Mesenchymal stem cell (in vitro differentiated cells and primary cell): ENCODE results near the gene PRKD1.
"Not testable (repeated sequence)": the region's sequence is repeated elsewhere in the genome, so short reads cannot be mapped to it uniquely, and the experiment has no call there.

Experiments used
- DNase-seq: peaks from one replicate; pipeline ENCODE4 v3.0.0-alpha.2; 2013
- H2AFZ ChIP-seq: one replicate; pipeline ENCODE4 v1.6.1; 2013; ENCODE audit warnings: low read depth, mild to moderate bottlenecking, control low read depth, inconsistent platforms, low read length, moderate library complexity
- H2AK5ac ChIP-seq: 2 replicates; pipeline ENCODE4 v1.6.1; 2013; ENCODE audit warnings: low read length, moderate library complexity, mild to moderate bottlenecking, inconsistent platforms; ENCODE audit not compliant: severe bottlenecking
- H2BK120ac ChIP-seq: one replicate; pipeline ENCODE4 v1.6.1; 2013; ENCODE audit warnings: low read depth, mild to moderate bottlenecking, inconsistent platforms, low read length, moderate library complexity
- H2BK12ac ChIP-seq, 2 experiments: one replicate each; pipeline ENCODE4 v1.6.1; 2013; ENCODE audit warnings: inconsistent platforms in 2 of 2, low read length in 2 of 2, mild to moderate bottlenecking in 2 of 2, moderate library complexity in 2 of 2, control low read depth in 1 of 2
- H2BK15ac ChIP-seq: one replicate; pipeline ENCODE4 v1.6.1; 2013; ENCODE audit warnings: mild to moderate bottlenecking, low read depth, inconsistent platforms; ENCODE audit not compliant: poor library complexity, severe bottlenecking
- H2BK5ac ChIP-seq: 2 replicates; pipeline ENCODE4 v1.6.1; 2013; ENCODE audit warnings: low read depth, mild to moderate bottlenecking, low read length, control low read depth, inconsistent platforms; ENCODE audit not compliant: poor library complexity, severe bottlenecking
- H3K14ac ChIP-seq, 2 experiments: one replicate each; pipeline ENCODE4 v1.6.1; 2013; ENCODE audit warnings: inconsistent platforms in 2 of 2, low read length in 2 of 2, control low read depth in 1 of 2, mild to moderate bottlenecking in 1 of 2, moderate library complexity in 1 of 2
- H3K18ac ChIP-seq, 2 experiments: one replicate each; pipeline ENCODE4 v1.6.1; 2013; ENCODE audit warnings: inconsistent platforms in 2 of 2, low read length in 2 of 2, control low read depth in 1 of 2, low read depth in 1 of 2, mild to moderate bottlenecking in 1 of 2
- H3K23ac ChIP-seq, 2 experiments: one replicate each; pipeline ENCODE4 v1.6.1; 2013; ENCODE audit warnings: inconsistent platforms in 2 of 2, low read length in 2 of 2, mild to moderate bottlenecking in 2 of 2, moderate library complexity in 2 of 2, control low read depth in 1 of 2
- H3K27ac ChIP-seq: 2 replicates; pipeline ENCODE4 v1.5.1; 2013; ENCODE audit warnings: mild to moderate bottlenecking, moderate library complexity, low read length, control low read depth, inconsistent platforms; ENCODE audit not compliant: poor library complexity, severe bottlenecking
- H3K27me3 ChIP-seq, 2 experiments: 2 replicates each; pipeline versions ENCODE4 v1.6.1 to v1.7.0; 2013; ENCODE audit warnings: low read length in 2 of 2, mild to moderate bottlenecking in 2 of 2, moderate library complexity in 2 of 2, control low read depth in 1 of 2, inconsistent platforms in 1 of 2; ENCODE audit not compliant: control insufficient read depth in 1 of 2, insufficient read depth in 1 of 2
- H3K36me3 ChIP-seq, 2 experiments: 2 replicates each; pipeline versions ENCODE4 v1.6.1 to v1.7.0; 2013; ENCODE audit warnings: low read length in 2 of 2, control low read depth in 1 of 2, inconsistent platforms in 1 of 2, low read depth in 1 of 2, mild to moderate bottlenecking in 1 of 2; ENCODE audit not compliant: insufficient read depth in 2 of 2, control insufficient read depth in 1 of 2
- H3K4ac ChIP-seq, 2 experiments: one replicate each; pipeline ENCODE4 v1.6.1; 2013; ENCODE audit warnings: inconsistent platforms in 2 of 2, low read length in 2 of 2, mild to moderate bottlenecking in 2 of 2, moderate library complexity in 2 of 2, control low read depth in 1 of 2, low read depth in 1 of 2
- H3K4me1 ChIP-seq: 2 replicates; pipeline ENCODE4 v1.6.1; 2013; ENCODE audit warnings: low read depth, low read length, control low read depth; ENCODE audit not compliant: control insufficient read depth, insufficient read depth
- H3K4me2 ChIP-seq: 2 replicates; pipeline ENCODE4 v1.6.1; 2013; ENCODE audit warnings: low read length, mild to moderate bottlenecking, inconsistent platforms; ENCODE audit not compliant: poor library complexity, severe bottlenecking
- H3K4me3 ChIP-seq, 2 experiments: 2 replicates each; pipeline versions ENCODE4 v1.5.1 to v1.7.0; 2013; ENCODE audit warnings: low read length in 2 of 2, mild to moderate bottlenecking in 2 of 2, control low read depth in 1 of 2, low read depth in 1 of 2; ENCODE audit not compliant: insufficient read depth in 1 of 2
- H3K79me1 ChIP-seq: replicated peaks from 2 replicates; pipeline ENCODE4 v1.6.1; 2013; ENCODE audit warnings: mild to moderate bottlenecking, control low read depth, low read length, inconsistent platforms; ENCODE audit not compliant: poor library complexity, severe bottlenecking
- H3K9ac ChIP-seq: 2 replicates; pipeline ENCODE4 v1.7.0; 2013; ENCODE audit warnings: mild to moderate bottlenecking, low read length, moderate library complexity
- H3K9me3 ChIP-seq: 2 replicates; pipeline ENCODE4 v1.7.0; 2013; ENCODE audit warnings: mild to moderate bottlenecking, low read length; ENCODE audit not compliant: control insufficient read depth
- H4K8ac ChIP-seq: one replicate; pipeline ENCODE4 v1.6.1; 2013; ENCODE audit warnings: inconsistent platforms, mild to moderate bottlenecking, low read length, moderate library complexity
- H4K91ac ChIP-seq: one replicate; pipeline ENCODE4 v1.6.1; 2013; ENCODE audit warnings: mild to moderate bottlenecking, low read length, inconsistent platforms
- WGBS: methylation state at CpG from one replicate; pipeline ENCODE4 v1.1.7; 2013; ENCODE audit warnings: mixed read lengths; 5-methylcytosine and 5-hydroxymethylcytosine counted together

PRKD1 gene

DNA sequence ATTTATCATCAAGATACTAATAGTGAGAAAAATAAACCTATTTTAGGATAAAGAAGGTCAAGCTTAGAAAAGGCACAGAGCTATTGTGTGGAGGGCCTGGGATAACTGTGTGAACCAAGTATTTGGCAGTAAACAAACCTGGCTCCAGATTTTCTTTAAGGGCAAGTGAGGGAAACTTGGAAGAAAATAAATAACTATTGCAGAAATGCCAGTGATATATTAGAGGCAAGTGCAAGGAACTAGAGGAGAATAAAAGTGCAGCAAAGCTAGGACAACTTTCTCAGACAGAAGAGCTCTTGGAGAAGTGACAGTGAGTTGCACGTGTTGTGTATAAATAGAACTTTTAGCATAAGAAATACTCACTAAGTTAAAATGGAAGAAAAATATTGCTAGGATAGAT is 83.7 kb downstream of the PRKD1 start:
- Histone ChIP-seq H3K4me1 (peaks cover 4% of the 10 kb centered on the region), H3K4ac (no peak overlapping the region), H3K18ac (no peak overlapping the region), H3K4me3 (no peak overlapping the region), H3K23ac (no peak overlapping the region), H3K4me2 (no peak overlapping the region), H4K8ac (no peak overlapping the region), H3K27ac (no peak overlapping the region), H2AFZ (no peak overlapping the region), H2BK15ac (no peak overlapping the region), H3K27me3 (no peaks in the 10 kb centered on the region), H3K9me3 (peaks cover 29% of the 10 kb centered on the region), H3K79me1 (peaks cover 7% of the 10 kb centered on the region), H2AK5ac (no peak overlapping the region), H3K36me3 (no peaks in the 10 kb centered on the region), H3K9ac (no peak overlapping the region), H2BK120ac (no peak overlapping the region), H4K91ac (no peak overlapping the region), H3K14ac (no peak overlapping the region), H2BK5ac (no peak overlapping the region), H2BK12ac (no peak overlapping the region)
- no peak for DNase-seq
- no CpG with 5 or more reads among the region's 1 CpG for WGBS

DNA sequence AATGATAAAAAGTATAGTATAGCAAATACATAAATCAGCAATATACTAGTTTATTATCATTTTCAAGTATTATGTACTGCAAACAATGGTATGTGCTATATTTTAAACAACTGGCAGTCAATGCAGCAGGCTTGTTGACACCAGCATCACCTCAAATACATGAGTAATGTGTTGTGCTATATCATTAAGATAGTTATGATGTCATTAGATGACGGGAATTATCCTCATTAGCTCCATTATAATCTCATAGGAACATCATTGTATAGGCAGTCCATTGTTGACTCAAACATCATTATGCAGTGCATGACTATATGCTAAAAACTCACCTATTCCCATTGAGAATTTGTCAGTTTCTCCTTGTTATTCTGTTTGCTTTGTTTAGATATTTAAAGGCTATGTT is 85.4 kb downstream of the PRKD1 start:
- Histone ChIP-seq H4K91ac (no peak overlapping the region), H3K4me2 (no peak overlapping the region), H3K4me3 (no peak overlapping the region), H2BK5ac (no peak overlapping the region), H3K27ac (no peak overlapping the region), H2AFZ (no peak overlapping the region), H3K36me3 (no peaks in the 10 kb centered on the region), H3K4me1 (peaks cover 4% of the 10 kb centered on the region), H4K8ac (no peak overlapping the region), H2AK5ac (no peak overlapping the region), H3K9me3 (peaks cover 41% of the 10 kb centered on the region), H3K27me3 (no peaks in the 10 kb centered on the region), H3K23ac (no peak overlapping the region), H3K4ac (no peak overlapping the region), H3K14ac (no peak overlapping the region), H2BK12ac (no peak overlapping the region), H2BK15ac (no peak overlapping the region), H3K18ac (no peak overlapping the region), H3K79me1 (peaks cover 4% of the 10 kb centered on the region), H3K9ac (no peak overlapping the region), H2BK120ac (no peak overlapping the region)
- no peak for DNase-seq
- WGBS = 60% methylated on average over 1 of the region's 1 CpG

DNA sequence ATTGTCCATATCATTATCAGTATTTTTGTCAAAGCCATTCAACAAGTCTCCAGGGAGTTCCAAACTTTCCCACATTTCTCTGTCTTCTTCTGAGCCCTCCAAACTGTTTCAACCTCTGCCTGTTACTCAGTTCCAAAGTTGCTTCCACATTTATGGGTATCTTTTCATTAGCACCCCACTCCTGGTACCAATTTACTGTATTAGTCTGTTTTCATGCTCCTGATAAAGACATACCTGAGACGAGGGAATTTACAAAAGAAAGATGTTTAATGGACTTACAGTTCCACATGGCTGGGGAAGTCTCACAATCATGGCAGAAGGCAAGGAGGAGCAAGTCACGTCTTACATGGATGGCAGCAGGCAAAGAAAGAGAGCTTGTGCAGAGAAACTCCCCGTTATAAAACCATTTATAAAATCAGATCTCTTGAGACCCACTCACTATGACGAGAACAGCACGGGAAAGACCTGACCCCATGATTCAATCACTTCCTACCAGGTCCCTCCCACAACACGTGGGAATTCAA is 87.2 kb downstream of the PRKD1 start:
- not testable (repeated sequence) for H3K27me3 ChIP-seq, H3K4me1 ChIP-seq, H3K79me1 ChIP-seq, H2BK12ac ChIP-seq, H2AFZ ChIP-seq, H3K14ac ChIP-seq, H3K4me2 ChIP-seq, DNase-seq, H2AK5ac ChIP-seq, H3K4me3 ChIP-seq, H4K91ac ChIP-seq, H3K9ac ChIP-seq, H2BK15ac ChIP-seq, H3K23ac ChIP-seq, H2BK5ac ChIP-seq, H3K4ac ChIP-seq, H3K27ac ChIP-seq, H4K8ac ChIP-seq, H2BK120ac ChIP-seq, H3K36me3 ChIP-seq, H3K18ac ChIP-seq
- H3K9me3 ChIP-seq = peaks cover 41% of the 10 kb centered on the region
- WGBS = 89% methylated on average over 6 of the region's 6 CpGs

DNA sequence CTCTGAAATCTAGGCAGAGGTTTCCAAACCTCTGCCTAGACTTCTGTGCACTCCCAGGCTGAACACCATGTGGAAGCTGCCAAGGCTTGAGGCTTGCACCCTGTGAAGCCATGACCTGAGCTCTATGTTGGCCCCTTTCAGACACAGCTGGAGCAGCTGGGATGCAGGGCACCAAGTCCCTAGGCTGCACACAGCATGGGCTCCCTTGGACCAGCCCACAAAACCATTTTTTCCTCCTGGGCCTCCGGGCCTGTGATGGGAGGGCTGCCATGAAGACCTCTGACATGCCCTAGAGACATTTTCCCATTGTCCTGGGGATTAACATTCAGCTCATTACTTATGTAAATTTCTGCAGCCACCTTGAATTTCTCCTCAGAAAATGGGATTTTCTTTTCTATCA is 88.0 kb downstream of the PRKD1 start:
- not testable (repeated sequence) for H4K8ac ChIP-seq, DNase-seq, H2AFZ ChIP-seq, H3K23ac ChIP-seq, H2AK5ac ChIP-seq, H3K14ac ChIP-seq, H2BK15ac ChIP-seq, H3K18ac ChIP-seq, H3K4me2 ChIP-seq, H3K79me1 ChIP-seq, H2BK5ac ChIP-seq, H3K9ac ChIP-seq, H2BK12ac ChIP-seq, H4K91ac ChIP-seq, H3K36me3 ChIP-seq, H2BK120ac ChIP-seq, H3K4me1 ChIP-seq, H3K27me3 ChIP-seq, H3K4ac ChIP-seq, H3K27ac ChIP-seq
- peak overlapping the region in 1 of 2 experiments; percentile 19 for H3K4me3 ChIP-seq
- H3K9me3 ChIP-seq = peaks cover 41% of the 10 kb centered on the region
- 93% methylated on average over 1 of the region's 1 CpG for WGBS
